ENCODE data around the gene ADCY1.

ADCY1 gene

DNA sequence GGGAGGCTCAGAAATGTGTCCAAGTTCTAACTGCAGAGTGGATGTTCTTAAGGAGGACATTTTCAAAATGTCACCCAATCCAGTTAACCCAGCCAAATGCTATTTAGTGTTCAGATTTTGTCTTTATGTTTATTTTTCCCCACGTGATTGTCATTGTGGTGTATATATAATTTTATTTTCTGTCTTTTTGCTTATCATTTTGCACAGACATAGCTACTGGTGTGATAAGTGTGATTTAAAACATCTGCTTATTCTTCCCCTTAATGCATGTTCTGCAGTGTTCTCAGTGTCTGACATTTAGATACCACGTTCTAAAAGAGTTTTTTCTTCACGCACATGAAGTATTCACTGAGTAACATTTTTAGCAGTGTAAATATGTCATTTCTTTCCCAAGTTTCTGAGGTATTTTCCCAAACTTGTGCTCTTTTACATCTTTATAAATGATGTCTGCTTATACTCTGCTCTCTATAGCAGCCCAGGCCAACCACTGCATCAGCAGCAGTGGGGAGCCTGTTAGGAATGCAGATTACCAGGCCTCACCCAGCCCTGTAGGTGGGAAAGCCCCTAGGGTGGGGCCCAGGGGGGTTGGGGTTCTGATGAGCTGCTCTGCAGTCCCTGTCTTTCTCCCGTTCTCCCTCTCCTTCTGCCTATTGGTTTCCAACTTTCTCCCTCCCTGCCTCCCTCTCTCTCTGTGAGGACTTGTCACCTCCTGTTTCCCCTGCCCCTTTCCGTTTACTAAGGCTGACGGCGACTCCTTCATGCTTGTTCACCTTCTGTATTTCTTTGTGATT lies 20.8 kb downstream of the ADCY1 start:
- DNase-seq: no peak

DNA sequence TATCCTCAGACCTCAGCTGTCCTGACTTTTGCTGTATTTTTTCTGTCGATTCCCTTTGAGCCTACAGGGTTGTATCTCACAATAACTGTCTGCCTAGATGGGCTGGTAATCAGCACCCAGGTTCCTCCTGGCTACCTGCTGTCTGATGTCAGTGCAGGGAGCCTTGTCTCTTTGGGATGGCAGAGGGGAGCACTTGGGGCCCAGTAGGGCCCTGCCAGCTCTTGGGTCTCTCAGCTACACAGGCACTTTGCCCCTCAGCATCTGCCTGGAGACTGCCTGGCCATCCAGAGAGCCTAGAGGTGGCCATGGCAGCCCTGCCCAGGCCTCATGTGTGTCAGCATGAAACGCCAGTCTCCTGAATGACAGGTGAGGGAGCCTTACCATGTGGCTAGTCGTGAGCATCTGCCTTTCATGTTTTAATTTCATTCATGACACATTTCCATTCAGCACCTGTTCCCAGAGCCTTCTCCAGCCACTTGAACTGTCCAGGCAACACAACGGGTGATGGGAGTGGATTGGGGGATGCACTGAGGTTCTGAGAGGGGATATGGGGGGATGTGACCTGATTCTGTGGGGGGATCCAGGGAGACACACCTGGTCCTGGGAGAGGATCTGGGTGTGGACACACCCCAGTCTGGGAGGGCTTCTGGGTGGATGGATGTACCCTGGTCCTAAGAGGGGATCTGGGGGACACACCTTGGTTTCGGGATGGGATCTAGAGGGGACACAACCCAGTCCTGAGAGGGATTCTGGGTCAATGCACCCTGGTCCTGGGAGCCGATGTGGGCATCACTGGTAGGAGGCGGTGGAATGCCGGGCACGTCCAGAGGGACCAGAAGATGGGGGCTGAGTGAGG lies 21.9 kb downstream of the ADCY1 start:
- no peak for DNase-seq

DNA sequence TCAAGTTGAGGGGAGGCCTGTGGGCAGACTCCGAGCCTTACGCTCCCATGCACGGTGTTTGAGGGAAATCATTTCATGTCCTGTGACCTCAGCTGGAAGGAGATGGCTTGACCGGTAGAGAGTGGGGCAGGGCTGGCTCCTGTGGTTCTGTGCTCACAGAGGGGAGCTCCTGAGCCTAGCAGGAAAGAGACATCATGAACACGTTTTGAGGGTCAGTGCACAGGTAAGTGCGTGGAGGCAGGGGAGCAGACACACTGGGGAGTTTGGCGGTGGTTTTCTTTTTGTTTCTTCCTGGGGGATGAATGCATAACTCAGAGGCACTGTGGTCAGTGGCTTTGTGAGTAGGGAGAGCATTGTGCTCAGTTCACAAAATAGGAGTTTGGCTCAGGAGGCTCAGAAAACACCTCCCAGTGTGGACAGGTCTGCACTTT lies 22.5 kb downstream of the ADCY1 start:
- DNase-seq: no peak

- no peak for DNase-seq
These were observed 23.3 kb downstream of the ADCY1 start for GRCh38 chr7:45597286-45597984.

DNA sequence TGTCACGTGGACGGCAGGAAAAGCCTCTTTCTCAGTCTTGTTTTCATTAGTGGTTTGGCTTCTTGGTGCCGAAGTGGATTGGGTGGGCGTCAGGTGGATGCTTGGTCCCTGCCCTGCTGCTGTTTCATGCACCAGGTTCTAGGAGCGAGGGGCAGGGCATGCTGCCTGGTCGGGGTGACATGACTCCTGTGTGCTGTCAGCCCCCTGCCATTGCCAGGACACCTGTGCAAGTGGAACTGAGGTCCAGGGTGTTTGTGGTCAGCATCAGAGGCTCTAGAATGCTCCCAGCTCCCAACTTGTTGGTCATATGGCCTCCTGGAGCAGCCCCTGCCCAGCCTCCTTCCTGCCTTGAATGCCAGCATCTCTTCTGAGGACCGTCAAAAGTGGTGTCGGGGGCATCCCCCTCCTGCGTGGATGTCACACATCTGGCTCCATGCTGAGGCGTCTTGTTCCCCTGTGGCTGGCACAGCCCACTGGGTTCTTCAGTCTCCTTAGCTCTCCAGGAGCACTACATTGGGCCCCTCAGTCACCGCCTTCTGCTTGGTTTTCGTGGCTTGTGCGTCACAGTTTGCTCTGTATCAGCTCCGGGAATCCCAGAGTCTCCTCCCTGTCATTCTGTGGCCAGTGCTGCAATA lies 24.8 kb downstream of the ADCY1 start:
- DNase-seq: no peak

GRCh38 chr7:45599851-45600706 lies 25.9 kb downstream of the ADCY1 start:
- DNase-seq: no peak

DNA sequence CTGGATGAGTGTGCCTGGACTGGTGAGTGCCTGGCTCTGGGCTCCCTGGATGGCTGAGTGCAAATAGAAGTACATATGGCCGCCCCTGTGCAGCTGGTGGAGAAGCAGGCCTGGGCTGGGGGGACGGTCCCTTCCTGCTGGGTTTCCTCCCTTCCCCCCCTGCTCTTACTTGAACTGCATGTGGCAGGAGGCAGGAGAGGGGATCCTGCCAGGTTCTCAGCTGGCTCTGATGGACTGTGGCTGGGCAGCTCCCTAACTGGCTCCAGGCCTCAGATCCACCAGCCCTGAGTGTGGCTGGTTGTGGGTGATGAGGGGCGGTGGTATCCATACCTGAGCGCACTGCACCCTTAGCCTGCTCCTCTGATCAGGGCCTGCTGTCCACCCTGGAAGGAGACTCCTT lies 26.9 kb downstream of the ADCY1 start:
- no peak for DNase-seq

- DNase-seq: no peak
These were observed 27.8 kb downstream of the ADCY1 start for GRCh38 chr7:45601816-45602540.

GRCh38 chr7:45606050-45606449 lies 31.9 kb downstream of the ADCY1 start:
- DNase-seq: no peak

- no peak for DNase-seq
These were observed 32.8 kb downstream of the ADCY1 start for GRCh38 chr7:45606931-45607330.

DNA sequence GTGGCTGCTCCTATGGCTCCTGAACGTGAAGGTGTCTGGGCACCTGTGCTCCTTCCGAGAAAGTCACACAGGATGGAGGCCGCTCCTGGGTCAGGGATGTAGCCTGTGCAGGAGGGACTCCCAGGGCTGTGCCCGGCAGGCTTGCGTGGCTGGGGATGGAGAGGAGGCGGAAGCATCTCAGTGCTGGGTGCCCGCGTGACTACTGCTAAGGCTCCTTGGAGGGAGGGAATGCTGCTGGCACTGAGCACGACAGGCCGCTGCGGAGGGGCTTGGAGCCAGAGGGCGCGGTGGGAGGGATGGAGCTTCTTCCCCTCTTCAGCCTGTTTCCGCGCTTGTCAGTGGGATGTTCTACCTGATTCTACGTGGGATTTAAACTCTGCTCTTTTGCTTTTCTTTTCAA lies 35.0 kb downstream of the ADCY1 start:
- no peak for DNase-seq

DNA sequence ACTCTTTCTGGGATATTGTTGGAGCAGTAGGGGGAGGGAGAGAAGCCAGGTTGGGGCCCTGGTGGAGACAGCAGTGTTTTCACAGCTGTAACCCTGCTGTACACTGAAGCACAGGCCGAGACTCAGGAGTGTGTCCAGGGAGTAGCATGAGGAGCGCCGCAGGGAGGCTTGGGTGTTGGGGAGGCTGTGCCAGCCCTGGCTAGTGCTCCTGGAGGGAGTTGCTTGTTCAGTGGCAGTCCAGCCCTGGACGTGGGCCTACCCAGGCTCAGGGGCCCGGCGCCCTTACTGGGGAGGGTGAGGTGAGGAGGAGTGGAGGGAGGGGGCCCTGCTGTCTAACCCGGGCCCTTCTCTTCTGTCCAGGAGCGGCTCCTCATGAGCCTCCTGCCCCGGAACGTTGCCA lies 35.9 kb downstream of the ADCY1 start:
- DNase-seq: no peak

- DNase-seq: no peak
These were observed 36.6 kb downstream of the ADCY1 start for GRCh38 chr7:45610660-45611299.

DNA sequence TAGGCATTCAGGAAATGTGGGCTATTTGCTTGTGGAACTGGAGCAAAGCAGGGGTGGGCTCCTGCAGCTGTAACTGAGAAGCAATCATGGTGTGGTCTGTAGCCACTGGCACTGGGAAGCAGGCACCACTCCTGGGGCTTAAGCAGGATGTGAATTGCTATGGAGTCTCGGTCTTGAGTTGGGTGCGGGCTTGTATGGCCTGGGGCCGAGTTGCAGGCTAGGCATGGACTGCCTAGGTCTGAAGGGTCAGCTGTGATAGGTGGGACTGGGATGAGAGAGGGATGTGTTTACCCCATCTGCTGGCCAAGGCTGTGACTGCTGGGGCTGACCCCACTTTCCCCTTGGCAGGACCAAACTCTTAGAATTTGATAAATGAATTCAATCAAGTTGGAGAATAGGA lies 43.0 kb downstream of the ADCY1 start:
- no peak for DNase-seq

DNA sequence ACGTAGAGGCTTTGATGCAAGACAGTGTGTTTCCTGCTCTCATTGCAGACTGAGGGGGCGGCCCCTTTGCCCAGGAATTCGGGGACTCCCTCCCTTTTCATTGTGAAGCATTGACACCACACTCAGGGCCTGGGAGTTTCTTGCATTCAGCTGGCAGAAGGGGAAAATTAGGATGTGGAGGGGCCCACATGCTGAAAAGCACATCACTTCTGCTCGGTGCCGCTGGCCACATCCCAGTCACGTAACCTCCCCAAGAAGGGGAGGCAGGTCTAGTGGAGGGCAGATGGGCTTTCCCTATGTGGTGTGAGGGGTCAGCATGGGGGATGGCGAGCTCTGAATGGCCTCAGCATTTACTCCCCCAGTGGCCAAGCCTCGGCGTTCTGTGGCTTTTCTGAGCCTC lies 47.9 kb downstream of the ADCY1 start:
- DNase-seq: no peak

GRCh38 chr7:45623157-45623556 lies 49.0 kb downstream of the ADCY1 start:
- DNase-seq: no peak

DNA sequence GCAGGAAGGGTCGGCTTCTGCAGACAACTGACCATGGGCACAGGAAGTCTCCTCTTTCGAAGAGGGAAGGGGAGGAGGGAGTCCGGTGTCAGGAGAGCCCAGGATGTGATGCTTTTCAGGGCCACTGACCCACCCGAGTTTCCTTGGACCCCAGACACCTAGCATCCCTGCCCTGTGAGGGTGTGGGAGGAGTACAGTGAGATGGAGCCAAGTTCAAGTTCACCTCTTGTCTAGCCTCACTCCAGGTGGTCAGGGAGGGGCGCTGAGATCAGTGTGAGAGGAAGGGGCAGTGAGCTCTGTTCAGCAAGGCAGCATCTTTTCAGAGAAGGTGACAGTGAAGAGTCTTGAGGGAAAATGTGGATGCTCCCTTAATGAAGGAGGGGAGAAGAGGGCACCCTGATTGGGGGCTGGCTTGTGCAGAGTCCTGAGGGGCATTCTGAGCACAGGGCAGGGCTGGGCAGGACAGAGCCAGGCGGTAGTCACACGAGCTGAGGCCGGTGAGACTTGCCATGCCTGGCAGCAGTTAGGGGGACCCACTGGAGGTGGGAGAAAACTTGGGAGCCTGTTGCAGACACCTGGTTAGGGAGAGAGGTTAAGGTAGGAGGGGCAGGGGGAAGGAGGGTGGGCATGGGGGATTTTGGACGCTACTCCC lies 49.7 kb downstream of the ADCY1 start:
- DNase-seq: no peak

GRCh38 chr7:45624392-45624760 lies 50.2 kb downstream of the ADCY1 start:
- DNase-seq: no peak

DNA sequence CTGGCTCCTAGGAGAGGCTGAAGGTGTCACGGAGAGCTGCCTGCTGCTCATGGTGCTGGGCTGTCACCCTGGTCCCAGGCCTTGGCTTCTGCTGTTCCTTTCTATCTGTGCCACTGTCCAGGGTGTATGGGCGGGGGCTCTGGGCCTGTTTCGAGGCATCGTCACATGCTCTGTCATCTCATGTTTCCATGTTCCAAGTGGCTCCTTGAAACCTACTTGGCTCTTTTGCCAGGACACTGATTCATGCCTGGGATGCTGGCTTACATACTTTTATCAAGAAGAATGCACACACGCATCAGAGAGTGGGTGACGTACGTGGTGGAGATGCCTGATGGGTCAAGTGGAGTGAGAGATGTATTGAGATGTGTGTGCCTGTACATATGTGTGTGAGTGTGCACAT lies 50.9 kb downstream of the ADCY1 start:
- DNase-seq: no peak

DNA sequence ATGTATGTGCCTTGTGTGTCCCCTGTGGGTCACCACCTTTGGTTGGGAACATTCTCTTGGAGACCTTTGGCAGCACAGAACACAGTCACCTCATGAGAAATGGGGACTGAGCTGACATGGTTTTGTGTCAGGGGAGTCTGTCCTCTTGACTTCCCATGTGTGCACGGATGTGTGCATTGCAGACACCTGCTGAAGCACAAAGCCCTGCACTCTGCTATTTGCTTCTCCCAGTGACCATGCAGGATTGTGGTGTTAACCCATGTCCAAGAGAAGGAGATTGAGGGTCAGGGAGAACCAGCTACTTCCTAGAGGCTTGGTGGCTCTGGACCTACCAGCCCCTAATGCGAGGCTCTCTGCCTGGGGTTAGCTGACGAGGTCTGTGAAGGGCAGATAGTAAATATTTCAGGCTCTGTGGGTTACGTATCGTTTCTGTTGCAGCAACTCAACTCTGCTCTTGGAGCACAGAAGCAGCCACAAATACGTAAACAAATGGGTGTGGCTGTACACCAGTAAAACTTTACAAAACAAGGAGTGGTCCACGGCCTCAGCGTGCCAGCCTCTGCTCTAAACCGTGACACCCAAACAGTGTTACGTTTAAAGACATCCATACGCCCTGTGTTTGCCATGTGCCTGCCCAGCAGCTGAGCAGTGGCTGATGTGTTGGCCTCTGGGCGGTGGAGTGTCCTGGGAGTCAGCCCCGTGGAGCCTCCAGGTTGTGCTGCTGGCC lies 51.7 kb downstream of the ADCY1 start:
- DNase-seq: no peak

Measured in fibroblast of upper back skin (primary cell).